Activated T-cell treated with anti-CD3 and anti-CD28 coated beads, Interleukin-2, amount 50 U/mL, for 48 hours (primary cell): ENCODE data around the gene KLHL26.

Experiments
- DNase-seq, 2 experiments: peaks; one replicate each; pipeline ENCODE4 v3.0.0-alpha.2; 2020

KLHL26 gene

DNA sequence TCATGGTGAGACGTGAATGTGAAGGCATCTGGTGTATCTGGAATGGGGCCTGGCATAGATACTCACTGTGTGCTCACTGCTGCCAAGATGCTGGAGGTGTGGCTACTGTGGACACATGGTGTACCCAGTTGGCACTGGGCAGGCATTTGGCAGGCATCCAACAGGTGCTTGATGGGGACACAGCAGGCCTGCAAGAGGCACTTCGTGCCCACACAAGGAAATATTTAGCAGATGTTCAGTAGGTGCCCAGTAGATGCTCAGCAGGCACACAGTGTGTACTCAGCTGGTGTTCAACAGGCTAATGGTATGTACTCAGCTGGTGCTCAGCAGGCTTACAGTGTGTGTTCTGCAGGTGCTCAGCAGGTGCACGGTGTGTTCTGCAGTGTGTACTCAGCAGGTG lies 60.9 kb downstream of the KLHL26 start:
- no peak for DNase-seq

GRCh38 chr19:18698321-18699167 lies 61.7 kb downstream of the KLHL26 start:
- no peak for DNase-seq

DNA sequence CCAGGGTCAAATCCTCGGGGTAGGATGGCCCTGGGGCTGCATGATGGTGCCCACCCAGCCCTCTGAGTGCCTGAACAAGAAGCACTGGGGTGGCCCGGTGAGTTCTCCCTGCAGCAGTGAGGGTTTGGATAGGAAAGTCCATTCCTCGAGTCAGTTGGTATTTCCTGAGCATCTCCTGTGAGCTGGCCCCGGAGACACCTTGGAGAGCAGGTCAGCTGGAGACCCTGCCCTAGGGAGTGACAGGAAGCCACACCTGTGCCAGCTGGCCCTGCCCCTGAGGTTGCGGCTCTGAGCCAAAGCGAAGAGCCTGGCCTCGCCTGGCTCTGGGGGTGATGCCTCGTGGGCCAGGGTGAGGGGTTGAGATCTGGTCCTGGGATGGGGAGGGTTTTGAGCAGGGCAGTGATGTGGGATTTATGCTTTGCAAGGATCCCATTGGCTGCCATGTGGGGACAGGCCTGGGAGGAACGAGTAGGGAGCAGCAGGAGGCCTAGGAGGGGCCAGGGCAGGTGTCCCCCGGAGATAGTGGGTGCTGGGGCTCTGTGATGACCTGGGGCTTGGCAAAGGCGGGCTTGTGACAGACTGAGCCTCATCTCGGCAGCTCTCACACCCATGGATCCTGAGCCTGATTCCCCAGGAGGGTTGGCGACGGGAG lies 62.7 kb downstream of the KLHL26 start:
- no peak for DNase-seq

- peak; percentile 74 to 80 for DNase-seq
Measured at GRCh38 chr19:18700501-18701249, 63.8 kb downstream of the KLHL26 start.

GRCh38 chr19:18701250-18701608 lies 64.4 kb downstream of the KLHL26 start:
- no peak for DNase-seq

DNA sequence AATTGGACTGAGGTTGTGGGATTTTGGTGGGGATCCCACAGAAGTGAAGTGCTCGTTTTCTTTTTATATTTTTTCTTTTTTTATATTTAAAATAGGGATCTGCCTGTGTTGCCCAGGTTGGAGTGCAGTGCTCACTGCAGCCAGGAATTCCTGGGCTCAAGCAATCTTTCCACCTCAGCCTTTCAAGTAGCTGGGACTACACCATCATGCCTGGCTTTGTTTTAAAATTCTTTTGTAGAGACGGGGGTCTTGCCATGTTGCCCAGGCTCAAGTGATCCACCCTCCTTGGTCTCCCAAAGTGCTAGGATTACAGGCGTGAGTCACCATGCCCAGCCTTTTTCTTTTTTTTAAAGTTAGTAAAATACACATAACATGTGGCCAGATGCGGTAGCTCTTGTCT lies 67.2 kb downstream of the KLHL26 start:
- no peak for DNase-seq

DNA sequence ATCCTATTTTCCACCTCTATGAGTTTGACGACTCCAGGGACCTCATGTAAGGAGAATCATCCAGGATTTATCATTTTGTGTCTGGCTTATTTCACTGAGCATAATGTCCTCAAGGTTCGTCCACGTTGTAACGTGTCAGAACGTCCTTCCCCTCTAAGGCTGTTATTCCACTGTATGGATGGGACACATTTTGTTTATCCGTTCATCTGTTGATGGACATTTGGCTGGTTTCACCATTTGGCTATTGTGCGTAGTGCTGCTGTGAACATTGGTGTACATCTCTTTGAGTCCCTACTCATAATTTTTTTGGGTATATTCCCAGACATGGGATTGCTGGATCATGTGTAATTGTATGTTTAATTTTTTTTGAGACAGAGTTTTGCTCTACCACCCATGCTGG lies 68.1 kb downstream of the KLHL26 start:
- DNase-seq, result no peak

DNA sequence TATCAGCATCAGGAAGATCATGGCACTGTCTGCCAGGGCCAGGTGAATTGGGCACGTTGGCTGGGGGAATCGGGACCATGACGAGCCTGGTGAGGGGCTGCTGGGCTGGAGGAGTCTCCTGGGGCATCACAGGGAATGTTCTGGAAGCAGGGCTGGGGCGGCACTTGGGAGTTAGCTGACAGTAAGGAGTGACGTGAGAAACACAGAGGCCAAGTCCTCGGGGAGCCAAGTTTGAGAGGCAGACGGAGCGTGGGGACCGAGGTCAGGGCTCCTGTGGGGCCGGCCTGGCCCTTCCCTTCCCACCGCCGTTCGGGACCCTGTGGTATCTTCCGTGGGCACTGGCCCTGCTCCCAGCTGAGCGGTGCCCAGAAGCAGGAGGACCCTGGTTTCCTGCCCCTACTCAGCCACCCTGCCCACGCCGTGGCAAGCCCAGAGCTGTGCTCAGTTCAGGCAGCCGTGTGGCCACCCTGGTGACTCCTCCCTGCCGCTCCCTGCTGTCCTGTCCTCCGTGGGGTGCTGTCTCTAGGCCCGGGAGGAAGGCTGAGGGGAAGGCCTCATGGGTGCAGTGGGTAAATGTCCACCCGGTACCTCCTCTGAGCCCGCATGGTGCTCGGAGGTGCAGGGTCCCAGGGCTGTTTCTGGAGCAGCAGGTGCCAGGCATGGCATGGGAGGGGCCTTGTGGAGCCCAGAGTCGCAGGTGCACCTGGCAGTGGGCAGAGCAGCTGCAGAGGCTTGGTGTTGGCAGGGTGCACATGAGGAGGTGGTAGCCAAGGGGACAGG lies 71.8 kb downstream of the KLHL26 start:
- DNase-seq, result no peak

GRCh38 chr19:18709546-18709945 lies 72.7 kb downstream of the KLHL26 start:
- no peak for DNase-seq

- no peak for DNase-seq
Measured at GRCh38 chr19:18710186-18710585, 73.4 kb downstream of the KLHL26 start.

DNA sequence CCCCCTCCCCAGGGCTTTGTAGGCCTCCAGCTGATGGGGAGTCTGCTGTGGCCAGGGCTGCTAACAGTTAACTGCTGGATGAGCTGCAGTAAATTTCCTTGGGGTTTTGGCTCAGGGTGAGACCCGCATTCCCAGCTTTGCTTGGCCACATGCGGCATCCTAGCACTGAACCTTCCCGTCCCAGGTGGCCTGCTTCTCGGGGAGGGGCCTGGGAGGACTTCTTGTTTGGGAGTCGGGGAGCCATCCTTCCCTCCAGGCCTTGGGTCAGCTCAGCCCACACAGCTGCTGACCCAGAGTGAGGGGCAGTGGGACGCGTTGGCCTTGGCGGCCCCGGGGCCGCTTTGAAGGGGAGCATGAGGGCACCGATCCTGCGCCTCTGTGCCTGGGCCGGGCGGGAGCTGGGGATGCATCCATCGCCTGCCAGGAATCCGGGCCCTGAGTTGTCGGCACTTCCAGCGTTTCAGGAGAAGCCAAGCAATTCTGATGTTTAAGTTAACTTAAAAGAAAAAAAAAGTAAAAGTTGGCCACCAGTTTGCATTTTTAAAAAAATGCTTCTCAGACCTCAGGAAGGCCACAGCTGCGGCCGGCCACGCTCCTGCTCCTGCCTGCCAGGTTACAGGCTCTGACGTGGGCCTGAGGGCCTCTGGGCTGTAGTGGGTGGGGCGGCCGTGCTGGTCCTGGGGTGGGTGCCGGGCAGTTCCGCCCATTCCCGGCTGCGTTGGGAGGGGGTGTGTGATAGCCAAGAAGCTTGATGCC lies 74.3 kb downstream of the KLHL26 start:
- DNase-seq, result no peak

- DNase-seq, result no peak
Measured at GRCh38 chr19:18711893-18712292, 75.1 kb downstream of the KLHL26 start.

- DNase-seq, result no peak
Measured at GRCh38 chr19:18712981-18713380, 76.2 kb downstream of the KLHL26 start.

DNA sequence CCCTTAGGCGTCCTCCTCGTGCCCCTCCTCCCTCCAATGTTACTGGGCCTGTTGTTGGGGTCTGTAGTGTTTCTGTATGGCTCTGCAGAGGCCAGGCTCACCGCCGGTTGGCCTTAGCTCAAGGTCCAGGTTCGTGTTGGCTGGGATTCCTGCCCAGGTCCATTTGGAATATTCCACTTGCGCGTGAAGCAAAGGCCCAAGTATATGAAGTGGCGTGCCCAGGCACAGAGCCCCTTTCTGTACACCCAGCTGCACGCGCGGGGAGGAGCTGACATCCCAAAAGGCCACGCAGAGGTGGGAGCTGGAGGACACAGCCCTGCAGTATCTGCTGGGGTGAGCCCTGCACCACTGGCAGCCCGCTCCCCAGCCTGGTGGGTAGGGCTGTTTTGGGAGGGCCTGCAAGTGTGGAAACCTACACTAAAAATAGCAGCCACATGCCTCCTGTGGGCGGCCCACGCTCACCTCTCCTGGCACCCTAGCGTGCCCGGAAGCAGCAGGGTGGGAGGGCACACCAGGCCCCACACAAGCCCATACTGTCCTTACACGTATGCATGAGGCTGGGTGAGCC lies 76.8 kb downstream of the KLHL26 start:
- no peak for DNase-seq

DNA sequence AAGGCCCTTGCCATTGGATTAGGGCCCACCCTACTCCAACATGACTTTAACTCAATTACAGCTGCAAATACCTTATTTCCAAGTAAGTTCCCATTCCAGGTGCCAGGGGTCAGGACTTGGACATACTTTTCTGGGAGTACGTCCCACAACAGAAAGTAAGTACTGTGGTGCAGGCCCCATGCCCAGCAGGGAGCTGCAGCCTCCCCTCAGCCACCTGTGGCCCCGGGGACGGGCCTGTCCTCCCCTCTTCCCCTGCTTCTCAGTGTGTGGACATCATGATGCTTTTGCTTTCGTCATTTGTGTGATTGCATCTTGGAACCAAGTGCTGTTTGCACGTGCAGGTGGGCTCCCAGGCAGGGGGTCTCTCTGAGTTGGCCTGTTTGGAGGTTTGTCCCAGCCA lies 78.6 kb downstream of the KLHL26 start:
- no peak for DNase-seq

DNA sequence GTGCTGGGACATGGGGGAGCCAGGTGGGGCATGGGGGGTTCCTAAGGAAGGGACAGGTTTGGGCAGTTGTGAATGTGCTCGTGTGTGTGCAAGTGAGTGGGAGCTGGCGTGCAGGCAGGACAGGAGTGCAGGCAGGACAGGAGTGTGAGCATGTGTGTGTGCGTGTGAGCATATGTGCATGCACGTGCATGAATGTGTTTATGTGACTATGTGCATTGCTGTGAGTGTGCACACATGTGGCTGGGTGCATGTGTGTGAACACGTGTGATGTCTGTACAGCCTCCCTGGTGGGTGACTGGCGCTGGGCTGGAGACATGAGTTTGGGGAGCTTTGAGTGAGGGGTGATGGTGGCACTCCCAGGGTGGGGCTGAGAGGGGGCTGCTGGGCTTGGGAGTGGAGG lies 80.0 kb downstream of the KLHL26 start:
- no peak for DNase-seq

DNA sequence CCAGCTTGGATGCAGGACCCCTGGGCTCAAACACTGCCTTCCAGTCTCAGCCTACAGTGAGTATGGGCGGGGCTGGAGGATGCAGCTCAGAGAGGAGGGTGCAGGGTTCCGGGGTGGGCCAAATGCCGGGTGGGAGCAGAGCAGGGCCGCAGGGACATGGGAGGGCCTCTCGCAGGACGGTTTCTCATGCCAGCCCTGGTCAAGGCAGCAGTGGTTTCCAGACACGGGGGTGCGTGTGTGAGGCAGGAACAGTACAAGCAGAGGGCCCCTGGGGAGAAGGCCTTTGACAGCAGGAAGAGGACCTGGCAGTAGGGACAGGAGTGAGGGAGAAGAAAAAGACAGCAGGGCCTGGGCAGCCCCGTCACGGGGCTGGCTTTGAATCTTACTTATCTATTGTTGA lies 80.8 kb downstream of the KLHL26 start:
- no peak for DNase-seq

GRCh38 chr19:18718015-18718526 lies 81.2 kb downstream of the KLHL26 start:
- no peak for DNase-seq

GRCh38 chr19:18718846-18719458 lies 82.1 kb downstream of the KLHL26 start:
- no peak for DNase-seq

DNA sequence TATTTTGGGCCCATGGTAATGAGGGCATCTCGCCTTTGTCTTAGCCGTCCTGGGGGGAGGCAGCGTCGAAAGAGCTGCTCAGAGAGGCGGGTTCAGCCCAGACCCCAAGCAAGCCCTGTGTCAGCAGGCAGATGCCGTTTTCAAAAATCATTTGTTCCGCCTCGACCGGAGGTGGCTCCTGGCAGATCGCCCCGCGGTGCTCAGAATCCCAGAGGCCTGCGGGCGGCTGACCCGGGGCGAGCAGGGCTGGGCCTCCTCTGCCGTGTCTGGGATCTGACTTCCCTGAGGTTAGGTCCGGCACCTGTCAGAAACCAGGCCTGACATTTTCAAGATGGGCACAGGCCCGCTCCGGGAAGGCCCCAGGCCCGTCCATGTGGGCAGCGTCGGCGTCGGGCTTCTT lies 82.7 kb downstream of the KLHL26 start:
- DNase-seq, result no peak
